HG03575 (cell line): ENCODE results near the gene KMT2E.
"Not testable (repeated sequence)": the region's sequence is repeated elsewhere in the genome, so short reads cannot be mapped to it uniquely, and the experiment has no call there.

Experiments
- ATAC-seq: cut with Tn5 transposase; IDR thresholded peaks from one replicate; pipeline ENCODE4 v1.9.1; 2021; ENCODE audit not compliant: unreplicated experiment, insufficient number of reproducible peaks, low FRiP score; ENCODE audit errors: extremely low read depth

KMT2E gene, protein sequence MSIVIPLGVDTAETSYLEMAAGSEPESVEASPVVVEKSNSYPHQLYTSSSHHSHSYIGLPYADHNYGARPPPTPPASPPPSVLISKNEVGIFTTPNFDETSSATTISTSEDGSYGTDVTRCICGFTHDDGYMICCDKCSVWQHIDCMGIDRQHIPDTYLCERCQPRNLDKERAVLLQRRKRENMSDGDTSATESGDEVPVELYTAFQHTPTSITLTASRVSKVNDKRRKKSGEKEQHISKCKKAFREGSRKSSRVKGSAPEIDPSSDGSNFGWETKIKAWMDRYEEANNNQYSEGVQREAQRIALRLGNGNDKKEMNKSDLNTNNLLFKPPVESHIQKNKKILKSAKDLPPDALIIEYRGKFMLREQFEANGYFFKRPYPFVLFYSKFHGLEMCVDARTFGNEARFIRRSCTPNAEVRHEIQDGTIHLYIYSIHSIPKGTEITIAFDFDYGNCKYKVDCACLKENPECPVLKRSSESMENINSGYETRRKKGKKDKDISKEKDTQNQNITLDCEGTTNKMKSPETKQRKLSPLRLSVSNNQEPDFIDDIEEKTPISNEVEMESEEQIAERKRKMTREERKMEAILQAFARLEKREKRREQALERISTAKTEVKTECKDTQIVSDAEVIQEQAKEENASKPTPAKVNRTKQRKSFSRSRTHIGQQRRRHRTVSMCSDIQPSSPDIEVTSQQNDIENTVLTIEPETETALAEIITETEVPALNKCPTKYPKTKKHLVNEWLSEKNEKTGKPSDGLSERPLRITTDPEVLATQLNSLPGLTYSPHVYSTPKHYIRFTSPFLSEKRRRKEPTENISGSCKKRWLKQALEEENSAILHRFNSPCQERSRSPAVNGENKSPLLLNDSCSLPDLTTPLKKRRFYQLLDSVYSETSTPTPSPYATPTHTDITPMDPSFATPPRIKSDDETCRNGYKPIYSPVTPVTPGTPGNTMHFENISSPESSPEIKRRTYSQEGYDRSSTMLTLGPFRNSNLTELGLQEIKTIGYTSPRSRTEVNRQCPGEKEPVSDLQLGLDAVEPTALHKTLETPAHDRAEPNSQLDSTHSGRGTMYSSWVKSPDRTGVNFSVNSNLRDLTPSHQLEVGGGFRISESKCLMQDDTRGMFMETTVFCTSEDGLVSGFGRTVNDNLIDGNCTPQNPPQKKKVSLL (N-terminal part only)

DNA sequence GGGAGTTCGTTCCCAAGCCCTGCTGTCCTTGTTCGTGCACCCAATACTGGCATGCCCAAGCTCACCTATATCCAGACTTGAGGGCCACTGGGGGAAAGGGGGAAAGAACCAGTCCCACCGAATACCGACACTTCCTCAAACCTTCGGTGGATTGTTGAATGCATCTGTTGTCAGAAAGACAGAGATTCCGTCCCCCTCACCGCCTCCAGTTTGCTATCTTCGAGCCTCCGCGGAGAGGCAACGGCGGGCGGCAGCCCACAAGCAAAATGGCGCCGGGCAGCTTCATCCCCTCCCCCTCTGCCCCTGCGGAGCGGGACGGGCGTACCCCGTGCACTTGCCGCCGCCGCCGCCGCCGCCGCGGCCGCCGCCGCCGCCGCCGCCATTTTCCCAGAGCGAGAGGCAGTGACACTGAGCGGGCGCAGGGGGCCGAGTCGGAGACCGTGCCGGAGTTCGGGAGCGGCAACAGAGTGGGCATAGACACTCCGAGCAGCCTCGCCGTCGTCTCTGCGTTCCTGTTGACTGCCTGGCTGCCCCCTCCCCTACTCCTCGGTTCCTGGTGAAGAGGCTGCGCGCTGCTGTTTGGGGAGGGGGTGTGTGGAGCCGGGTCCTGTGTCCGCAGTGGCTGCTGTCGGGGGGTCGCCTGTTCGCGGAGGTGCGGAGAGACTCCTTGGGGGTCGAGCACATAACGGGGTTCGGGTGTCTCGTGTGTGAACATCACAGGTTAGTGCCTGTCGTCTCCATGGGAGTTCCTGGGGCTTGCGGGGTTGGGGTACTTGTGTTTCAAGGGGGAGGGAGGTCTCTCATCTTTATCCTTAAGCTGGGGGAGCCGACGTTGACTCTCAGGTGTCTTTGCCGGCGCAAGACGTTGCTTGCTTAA, at the start of gene KMT2E:
TSS of gene KMT2E (plus strand) at position 390 of the 877 bp plus-strand sequence. CDS start 26,748 bp downstream, outside the sequence.
- no peak for ATAC-seq

DNA sequence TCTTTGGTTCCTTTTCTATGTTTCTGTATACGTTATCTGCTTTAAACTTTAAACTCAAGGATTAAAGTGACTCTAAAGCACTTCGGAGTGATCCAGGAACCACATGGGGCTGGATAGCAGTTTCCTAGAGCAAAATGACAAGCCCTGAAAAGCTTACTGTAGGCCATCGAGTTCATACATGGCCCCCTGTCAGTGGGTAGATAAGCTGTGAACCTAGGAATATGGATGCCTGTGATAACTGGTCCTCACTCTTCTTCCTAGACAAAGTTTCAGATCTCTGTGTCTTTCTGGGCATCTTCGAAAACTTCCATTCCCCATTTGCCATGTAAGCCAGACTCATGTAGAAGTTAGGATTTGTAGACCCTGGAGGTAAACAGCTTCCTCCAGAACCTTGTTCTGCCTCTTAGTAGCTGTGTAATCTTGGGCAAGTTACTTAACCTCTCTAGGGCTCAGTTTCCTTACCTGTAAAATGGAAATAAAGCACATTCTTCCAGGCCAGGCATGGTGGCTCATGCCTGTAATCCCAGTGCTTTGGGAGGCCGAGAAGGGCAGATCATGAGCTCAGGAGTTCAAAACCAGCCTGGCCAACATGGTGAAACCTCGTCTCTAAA, 49.3 kb upstream of the KMT2E start:
- ATAC-seq = no peak

DNA sequence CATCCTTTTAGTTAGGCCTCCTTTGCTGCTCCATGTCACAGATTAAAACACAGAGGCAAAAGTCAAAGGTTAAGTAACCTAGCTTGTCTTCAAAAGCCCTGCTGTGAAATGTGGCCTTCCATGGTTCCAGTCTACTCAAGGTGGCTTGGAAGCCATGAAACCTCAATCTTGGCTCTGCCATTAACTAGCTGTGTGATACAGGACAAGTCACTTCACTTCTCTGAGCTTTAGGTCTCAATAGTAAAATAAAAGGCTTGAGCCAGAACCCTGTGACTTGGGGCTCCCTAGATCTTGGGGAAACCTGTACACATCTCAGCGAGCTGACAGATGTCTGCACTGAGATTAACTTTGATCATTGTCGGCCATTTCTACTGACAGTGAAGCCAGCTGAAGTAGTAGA, 48.0 kb upstream of the KMT2E start:
- ATAC-seq = no peak

DNA sequence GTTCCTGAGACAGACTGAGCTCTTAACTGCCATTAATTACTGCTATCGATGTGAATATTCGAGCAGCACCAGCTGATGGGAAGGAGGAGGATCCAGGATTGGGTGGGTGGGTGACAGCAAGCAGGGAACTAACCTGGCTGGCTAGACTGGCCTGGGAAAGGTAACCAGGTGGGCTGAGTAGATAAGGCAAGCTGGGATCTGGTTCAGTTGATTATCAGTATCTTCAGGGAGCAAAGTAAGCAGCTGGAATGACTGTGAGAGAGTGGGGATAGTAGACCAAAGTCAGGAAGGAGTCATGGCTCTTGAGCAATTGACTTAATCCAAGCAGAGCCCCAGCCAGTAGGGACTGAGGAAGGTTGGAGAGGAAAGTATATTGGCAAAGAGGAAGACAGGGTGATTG, 46.9 kb upstream of the KMT2E start:
- ATAC-seq = no peak

DNA sequence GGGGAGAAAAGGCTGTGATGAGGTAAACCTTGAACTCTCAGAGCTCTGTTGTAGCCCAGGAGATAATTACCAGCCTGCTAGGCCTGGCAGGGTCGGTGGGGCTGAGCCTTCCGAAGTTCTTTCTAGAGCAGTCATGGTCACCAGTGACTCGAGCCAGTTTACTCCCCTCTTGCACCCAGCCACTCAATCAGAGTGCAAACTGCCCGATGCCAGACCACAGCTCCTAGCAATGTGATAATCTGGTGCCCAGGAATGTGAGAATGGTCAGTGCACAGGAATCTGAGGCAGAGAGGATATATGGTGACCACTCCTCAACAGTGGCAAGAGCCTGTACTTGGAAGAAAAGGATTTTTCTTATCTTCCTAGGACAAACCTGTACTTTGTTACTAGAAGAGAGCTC, 46.4 kb upstream of the KMT2E start:
- no peak for ATAC-seq

DNA sequence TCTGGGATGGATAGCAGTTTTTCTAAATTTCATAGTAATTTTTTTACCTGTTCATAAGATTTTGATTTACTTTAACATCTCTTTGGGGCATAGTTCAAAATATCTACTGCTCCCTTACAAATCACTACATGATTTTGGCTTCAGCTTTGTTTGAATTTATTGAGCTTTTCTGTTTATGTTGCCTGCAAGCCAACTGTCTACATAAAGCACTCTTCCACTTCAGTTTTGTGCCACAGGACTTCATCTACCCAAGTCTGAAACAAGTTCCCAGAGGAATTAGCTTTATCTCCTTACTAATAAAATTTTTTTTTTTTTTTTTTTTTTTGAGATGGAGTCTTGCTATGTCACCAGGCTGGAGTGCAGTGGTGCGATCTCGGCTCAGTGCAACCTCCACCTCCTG, 45.4 kb upstream of the KMT2E start:
- no peak for ATAC-seq

DNA sequence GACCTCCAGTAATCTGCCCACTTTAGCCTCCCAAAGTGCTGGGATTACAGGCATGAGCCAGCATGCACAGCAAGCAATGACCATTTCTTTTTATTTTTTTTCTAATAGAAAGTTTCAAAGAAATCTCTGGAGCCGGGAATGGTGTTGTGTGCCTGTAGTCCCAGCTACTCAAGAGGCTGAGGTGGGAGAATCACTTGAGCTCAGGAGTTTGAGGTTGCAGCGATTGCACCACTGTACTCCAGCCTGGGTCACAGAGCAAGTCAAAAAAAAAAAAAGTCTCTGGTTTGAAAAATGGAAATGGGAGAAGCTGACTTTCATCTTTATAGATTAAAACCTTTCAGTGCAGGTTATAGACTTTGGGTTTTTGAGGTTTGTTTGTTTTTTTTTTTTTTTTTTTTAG, 44.8 kb upstream of the KMT2E start:
- ATAC-seq = no peak

DNA sequence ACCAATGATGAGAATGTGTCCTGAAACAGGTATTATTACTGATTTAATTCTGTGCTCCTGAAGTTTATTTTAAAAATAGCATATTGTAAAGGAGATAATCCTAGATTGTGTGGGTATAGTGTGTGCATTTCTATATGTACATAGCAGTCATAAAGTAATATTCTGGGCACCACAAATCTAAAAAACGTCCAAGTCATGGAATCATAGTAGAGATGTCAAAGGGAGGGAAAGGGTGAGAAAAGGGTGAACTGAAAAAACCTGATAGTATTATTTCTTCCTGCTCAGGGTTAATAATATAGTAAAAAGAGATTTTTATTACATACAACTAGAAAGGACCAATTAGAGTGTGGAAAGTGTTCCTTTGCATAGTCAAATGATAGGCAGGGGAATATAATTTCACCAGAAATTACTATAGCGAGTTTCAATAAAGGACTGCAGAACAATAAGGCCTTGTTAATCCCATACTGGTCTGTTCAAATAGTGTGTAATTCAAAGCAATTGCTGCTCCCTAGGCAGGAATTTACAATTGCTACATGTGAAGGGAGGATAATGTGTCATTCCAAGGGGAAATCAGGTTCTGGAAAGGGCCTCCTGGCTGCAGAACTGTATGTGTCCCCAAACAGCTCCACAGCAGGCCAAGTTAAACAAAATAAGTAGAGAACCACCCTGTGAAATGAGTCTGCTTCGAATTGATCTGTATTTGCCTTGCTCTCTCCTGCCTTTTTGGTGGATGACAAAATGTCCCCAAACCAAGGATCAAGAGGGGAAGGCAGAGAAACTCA, 42.5 kb upstream of the KMT2E start:
- no peak for ATAC-seq

DNA sequence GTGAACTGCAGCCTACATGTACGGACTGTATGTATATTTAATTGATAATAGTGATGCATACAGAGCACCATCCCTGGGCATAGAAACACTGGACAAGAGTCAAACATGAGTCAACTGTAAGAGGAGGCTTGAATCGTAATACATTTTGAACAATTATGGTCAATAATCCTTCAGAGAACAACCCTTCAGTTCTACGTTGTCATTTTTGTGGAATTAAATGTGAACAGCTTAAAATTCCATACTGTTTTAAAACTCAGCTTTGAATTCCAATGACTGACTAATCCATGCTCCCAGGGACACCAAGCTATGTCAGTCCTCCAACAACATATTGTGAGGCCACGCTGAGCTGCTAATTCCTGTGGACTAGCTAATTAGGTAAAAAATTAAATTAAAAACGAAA, 41.5 kb upstream of the KMT2E start:
- ATAC-seq = no peak

DNA sequence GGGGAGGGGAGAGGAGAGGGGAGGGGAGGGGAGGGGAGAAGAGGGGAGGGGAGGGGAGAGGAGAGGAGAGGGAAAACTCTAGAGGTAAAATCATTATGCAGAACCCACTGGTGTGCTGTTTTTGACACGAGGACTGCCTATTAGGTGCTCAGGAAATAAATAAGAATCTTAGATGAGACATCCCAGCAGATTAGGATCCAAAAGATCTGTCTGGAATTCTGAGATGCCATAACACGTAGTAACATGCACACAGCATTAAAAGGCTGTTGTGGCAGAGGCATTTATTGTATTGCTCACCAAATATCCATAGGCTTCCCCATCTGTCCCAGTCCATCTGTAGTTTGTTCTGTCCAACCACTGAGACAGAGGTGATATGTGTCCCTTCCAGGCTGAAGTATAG, 40.8 kb upstream of the KMT2E start:
- ATAC-seq = no peak

DNA sequence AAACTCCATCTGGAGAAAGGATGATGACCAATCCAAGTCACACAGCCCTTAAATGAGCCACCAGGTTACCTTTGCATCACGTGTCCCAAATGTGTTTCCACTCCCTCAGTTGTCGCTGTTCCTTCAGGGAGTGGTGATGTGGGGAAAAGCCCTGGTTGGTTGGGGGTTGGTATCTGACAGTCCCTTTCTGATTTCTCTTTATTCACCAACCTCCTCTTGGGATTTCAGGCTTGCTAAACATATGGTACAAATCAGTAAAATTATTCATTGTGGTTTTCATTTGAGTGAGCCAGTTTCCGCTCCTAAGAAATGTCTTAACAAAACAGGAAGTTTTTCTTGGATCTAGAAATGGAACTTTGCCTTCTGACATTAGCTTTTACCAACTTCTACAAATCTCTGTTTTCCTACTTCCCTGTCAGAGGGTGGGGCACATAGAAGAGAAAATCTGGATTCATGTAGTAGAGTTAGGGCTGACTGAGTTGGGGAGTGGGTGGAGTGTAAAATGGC, 40.0 kb upstream of the KMT2E start:
- ATAC-seq = no peak

DNA sequence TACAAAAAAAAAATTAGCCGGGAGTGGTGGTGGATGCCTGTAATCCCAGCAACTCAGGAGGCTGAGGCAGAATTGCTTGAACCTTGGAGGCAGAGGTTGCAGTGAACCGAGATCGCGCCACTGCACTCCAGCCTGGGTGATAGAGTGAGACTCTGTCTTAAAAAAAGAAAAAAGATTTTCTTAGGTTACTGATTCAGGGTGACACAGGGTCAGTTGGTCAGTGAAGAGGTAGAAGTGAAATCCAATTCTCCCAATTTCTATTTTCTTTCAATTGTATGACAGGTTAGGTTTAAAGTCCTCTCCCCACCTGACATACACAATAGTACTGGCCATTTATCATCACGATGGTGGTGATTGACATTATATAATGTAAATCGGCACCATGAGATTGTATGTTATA, 38.5 kb upstream of the KMT2E start:
- not testable (repeated sequence) for ATAC-seq

DNA sequence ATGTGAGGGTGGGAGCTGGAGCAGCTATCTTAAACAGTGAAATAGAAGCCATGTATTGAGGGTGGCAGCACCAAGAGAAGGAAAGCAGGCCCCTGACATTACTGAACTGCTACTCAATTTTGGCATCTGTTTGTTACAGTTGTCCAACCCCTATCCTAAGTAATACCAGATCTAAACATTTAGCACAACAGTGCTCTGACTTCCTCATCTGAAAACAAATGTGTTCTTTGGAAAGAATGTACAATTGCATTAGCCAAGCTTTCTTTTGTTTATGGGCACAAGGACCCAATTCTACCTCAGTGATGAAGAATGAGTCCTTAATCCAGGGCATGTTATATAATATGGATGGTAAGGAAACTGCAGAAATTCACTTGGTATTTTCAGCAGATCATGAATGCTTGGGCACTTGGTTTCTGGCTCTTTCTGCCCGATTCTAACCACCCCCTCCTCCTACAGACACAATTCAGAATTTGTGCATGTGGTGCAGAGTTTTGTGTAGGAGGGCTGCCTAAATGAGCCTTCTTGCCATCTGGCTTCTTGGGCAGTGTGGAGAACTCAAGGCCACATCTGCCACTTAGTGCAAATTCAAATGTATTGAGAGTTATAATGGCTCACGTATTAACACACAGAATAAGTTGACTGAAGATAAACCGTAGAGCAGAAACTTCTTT, 36.9 kb upstream of the KMT2E start:
- no peak for ATAC-seq

DNA sequence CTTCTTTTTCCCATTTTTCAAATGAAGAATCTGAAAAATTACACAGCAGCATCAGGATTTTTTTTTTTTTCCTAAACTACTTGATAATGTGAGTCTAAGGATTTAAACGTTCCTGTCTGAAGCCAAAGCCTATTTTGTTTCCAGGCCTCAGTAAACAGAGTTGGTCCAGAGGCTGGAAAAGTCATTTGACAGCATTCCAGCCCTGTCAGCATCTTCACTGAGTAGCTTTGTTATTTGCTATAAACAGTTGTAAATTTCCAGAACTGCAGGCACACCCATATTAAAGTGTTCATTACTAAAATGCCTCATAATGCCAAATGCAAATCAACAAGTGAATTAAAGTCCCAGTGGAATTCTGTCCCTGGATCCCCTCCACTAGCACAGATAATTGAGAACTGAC, 35.5 kb upstream of the KMT2E start:
- ATAC-seq = no peak

DNA sequence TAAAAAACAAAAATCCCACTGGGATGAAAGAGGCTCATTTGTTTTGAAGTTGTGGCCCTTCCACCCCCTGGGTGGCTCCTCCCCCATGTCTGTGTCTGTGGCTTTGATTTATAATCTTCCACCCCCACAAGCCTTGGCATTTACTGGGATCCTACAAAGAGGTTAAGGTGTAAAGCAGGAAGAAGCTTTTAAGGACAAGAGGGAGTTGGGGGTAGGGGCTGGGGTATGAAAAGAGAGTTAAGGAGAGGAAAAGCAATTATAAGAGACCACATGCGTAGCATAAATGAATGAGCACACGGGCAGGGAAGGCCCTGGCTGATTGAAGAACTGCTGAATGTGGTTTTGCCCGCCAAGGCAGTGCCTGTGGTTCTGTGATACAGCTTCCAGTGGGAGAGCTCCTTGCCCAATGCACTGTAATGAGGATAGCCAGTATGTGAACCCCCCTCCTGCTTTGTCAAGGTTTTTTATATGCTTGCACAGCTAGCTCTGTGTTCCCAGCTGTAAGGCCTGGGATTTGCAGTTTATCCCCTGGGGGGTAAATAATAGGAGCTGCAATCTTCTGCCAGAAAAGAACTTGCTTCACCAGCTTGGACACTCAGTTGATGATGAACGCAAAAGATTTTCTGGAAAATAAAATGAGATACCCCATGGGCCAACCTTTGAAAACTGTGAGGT, 34.7 kb upstream of the KMT2E start:
- no peak for ATAC-seq

DNA sequence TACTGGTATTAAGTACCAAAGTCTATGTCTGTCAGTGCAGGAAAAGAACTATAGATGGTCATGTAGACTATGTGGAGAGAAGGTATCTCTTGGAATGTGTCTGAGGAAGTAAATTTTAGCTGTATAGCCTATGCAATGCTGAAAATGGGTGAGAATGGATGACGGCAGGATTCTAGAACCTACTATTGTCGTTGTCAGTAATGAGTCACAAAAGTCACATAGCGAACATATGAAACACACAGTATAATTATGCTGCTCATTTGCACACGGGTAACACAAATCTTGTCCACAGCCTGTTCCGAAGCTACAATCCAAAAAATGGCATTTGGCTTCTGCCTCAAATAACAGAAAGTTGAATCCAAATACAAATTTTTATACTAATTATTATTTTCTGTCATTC, 33.6 kb upstream of the KMT2E start:
- no peak for ATAC-seq
